Endodermal cell (in vitro differentiated cells): Measurements from ENCODE around the gene ETNK1. TPM values are rescaled to one million over a fixed set of nuclear protein-coding genes. Genes with fewer than 3 reads are reported as not detected.

Experiments used
- DNase-seq: peaks from one replicate; pipeline ENCODE4 v3.0.0-alpha.2; 2017
- H3K27ac ChIP-seq: 2 replicates; pipeline ENCODE4 v1.5.1; 2013; ENCODE audit warnings: mild to moderate bottlenecking, low read depth, low read length, moderate library complexity
- H3K27me3 ChIP-seq: 2 replicates; pipeline ENCODE4 v1.6.1; 2013; ENCODE audit warnings: mild to moderate bottlenecking, low read length, moderate library complexity; ENCODE audit not compliant: insufficient read depth, control insufficient read depth, poor library complexity, severe bottlenecking
- H3K36me3 ChIP-seq: 2 replicates; pipeline ENCODE4 v1.7.0; 2013; ENCODE audit warnings: mild to moderate bottlenecking, low read length, moderate library complexity; ENCODE audit not compliant: control insufficient read depth, insufficient read depth
- H3K4me1 ChIP-seq: one replicate; pipeline ENCODE4 v1.7.0; 2013; ENCODE audit warnings: low read length; ENCODE audit not compliant: control insufficient read depth, insufficient read depth
- H3K4me3 ChIP-seq: 2 replicates; pipeline ENCODE4 v1.5.1; 2013; ENCODE audit warnings: mild to moderate bottlenecking, low read length, moderate library complexity
- H3K9ac ChIP-seq: 2 replicates; pipeline ENCODE4 v1.6.1; 2013; ENCODE audit warnings: mild to moderate bottlenecking, low read length, moderate library complexity; ENCODE audit not compliant: poor library complexity, severe bottlenecking; ENCODE audit errors: extremely low read depth
- H3K9me3 ChIP-seq: 2 replicates; pipeline ENCODE4 v1.6.1; 2013; ENCODE audit warnings: mild to moderate bottlenecking, low read length, moderate library complexity; ENCODE audit not compliant: control insufficient read depth
- H3K27ac Mint-ChIP-seq: 2 replicates; pipeline ENCODE4 v1.8.0; 2020; ENCODE audit warnings: mixed read lengths
- H3K27me3 Mint-ChIP-seq: 2 replicates; pipeline ENCODE4 v1.8.0; 2021; ENCODE audit warnings: mild to moderate bottlenecking, mixed read lengths; ENCODE audit not compliant: insufficient read depth
- H3K36me3 Mint-ChIP-seq: 2 replicates; pipeline ENCODE4 v1.8.0; 2020; ENCODE audit warnings: low read depth, mixed read lengths
- H3K4me1 Mint-ChIP-seq: 2 replicates; pipeline ENCODE4 v1.8.0; 2020; ENCODE audit warnings: mixed read lengths
- H3K4me3 Mint-ChIP-seq: 2 replicates; pipeline ENCODE4 v1.8.0; 2020; ENCODE audit warnings: mild to moderate bottlenecking, moderate library complexity, mixed read lengths
- H3K9me3 Mint-ChIP-seq: 2 replicates; pipeline ENCODE4 v1.8.0; 2020; ENCODE audit warnings: mild to moderate bottlenecking, mixed read lengths
- CTCF ChIP-seq: fragments of 200-600 bp; sonication (generic); conservative IDR thresholded peaks from 2 replicates; pipeline ENCODE4 v1.5.0; 2021; ENCODE audit warnings: antibody characterized with exemption, mild to moderate bottlenecking
- WGBS, 2 experiments: methylation state at CpG; one replicate each; pipeline versions ENCODE4 v1.1.5 to v1.1.7; 2013; ENCODE audit warnings: missing lambda C conversion rate in 2 of 2, mixed read lengths in 1 of 2; ENCODE audit not compliant: insufficient coverage in 1 of 2, insufficient read length in 1 of 2; 5-methylcytosine and 5-hydroxymethylcytosine counted together
- total RNA-seq, 2 donors: library from RNA; stranded (reverse); fragmentation: NEBNext Ultra II Directional in 1 of 2; extraction: Animal tissue kit (Norgen Biotek cat#: 25700) in 1 of 2; gene quantifications; 2 replicates in 1 of 2; 3 replicates in 1 of 2; pipeline ENCODE4 v1.2.1, GENCODE V29; 2021

The ETNK1 gene
- total RNA-seq, 2 donors from 2014 or later = 84.9 to 187 TPM

DNA sequence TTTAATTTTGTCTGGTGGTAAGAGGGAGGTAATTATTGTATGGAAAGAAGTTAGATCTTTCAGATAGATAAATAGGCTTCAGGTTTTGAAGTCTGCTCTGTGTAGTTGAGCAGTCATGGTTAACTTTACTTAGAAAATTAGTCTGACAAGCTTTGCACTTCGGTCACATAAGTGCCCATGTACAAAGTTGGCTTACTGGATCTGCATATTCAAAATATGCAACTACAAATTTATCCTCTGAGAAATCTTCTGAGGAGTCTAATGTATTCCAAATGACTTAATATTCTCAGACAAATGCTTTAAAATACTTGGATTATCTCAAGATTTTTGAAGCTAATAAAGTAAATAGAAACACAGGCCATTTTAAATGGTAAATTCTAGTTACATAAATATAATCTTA is 61.2 kb downstream of the ETNK1 start:
- Mint-ChIP-seq H3K36me3 (peaks cover 27% of the 10 kb centered on the region), H3K27me3 (no peaks in the 10 kb centered on the region), H3K27ac (peak overlapping the region; percentile 62), H3K4me1 (peaks cover 24% of the 10 kb centered on the region), H3K4me3 (no peak overlapping the region), H3K9me3 (no peaks in the 10 kb centered on the region)
- Histone ChIP-seq H3K4me3 (no peak overlapping the region), H3K36me3 (peaks cover 51% of the 10 kb centered on the region), H3K4me1 (no peaks in the 10 kb centered on the region), H3K9ac (no peak overlapping the region), H3K27ac (no peak overlapping the region), H3K27me3 (no peaks in the 10 kb centered on the region), H3K9me3 (no peaks in the 10 kb centered on the region)
- TF ChIP-seq CTCF = no peak
- no peak for DNase-seq
- 94 to 100% methylated on average over 1 of the region's 1 CpG for WGBS, 2 experiments

- Histone ChIP-seq H3K9ac (no peak overlapping the region), H3K36me3 (peaks cover 49% of the 10 kb centered on the region), H3K9me3 (peaks cover 11% of the 10 kb centered on the region), H3K4me1 (no peaks in the 10 kb centered on the region), H3K4me3 (no peak overlapping the region), H3K27me3 (no peaks in the 10 kb centered on the region), H3K27ac (no peak overlapping the region)
- Mint-ChIP-seq H3K4me1 (peaks cover 24% of the 10 kb centered on the region), H3K27me3 (no peaks in the 10 kb centered on the region), H3K4me3 (no peak overlapping the region), H3K36me3 (peaks cover 39% of the 10 kb centered on the region), H3K27ac (no peak overlapping the region), H3K9me3 (peaks cover 13% of the 10 kb centered on the region)
- no peak for DNase-seq
- WGBS, 2 experiments = 93 to 100% methylated on average over 1 to 4 of the region's 5 CpGs
- no peak for TF ChIP-seq CTCF
Measured at GRCh38 chr12:22687361-22688076, 62.5 kb downstream of the ETNK1 start.

- H3K4me3 ChIP-seq = no peak overlapping the region
- no peaks in the 10 kb centered on the region for H3K27me3 ChIP-seq
- Mint-ChIP-seq H3K27ac (no peak overlapping the region), H3K4me3 (no peak overlapping the region), H3K27me3 (no peaks in the 10 kb centered on the region), H3K9me3 (peaks cover 35% of the 10 kb centered on the region), H3K36me3 (peaks cover 54% of the 10 kb centered on the region), H3K4me1 (peaks cover 12% of the 10 kb centered on the region)
- H3K9me3 ChIP-seq = peaks cover 29% of the 10 kb centered on the region
- TF ChIP-seq CTCF = no peak
- no peak overlapping the region for H3K9ac ChIP-seq
- WGBS, 2 experiments = 94 to 96% methylated on average over 2 of the region's 2 CpGs
- H3K4me1 ChIP-seq = no peaks in the 10 kb centered on the region
- peaks cover 48% of the 10 kb centered on the region for H3K36me3 ChIP-seq
- no peak overlapping the region for H3K27ac ChIP-seq
- DNase-seq = no peak
Measured at GRCh38 chr12:22689876-22690275, 64.9 kb downstream of the ETNK1 start.
